Measurements from ENCODE around the gene MTRF1. TPM values are rescaled to one million over a fixed set of nuclear protein-coding genes. Genes with fewer than 3 reads are reported as not detected.

Gene MTRF1
- total RNA-seq, 1 experiment from 2014 or later: 11.4 TPM

DNA sequence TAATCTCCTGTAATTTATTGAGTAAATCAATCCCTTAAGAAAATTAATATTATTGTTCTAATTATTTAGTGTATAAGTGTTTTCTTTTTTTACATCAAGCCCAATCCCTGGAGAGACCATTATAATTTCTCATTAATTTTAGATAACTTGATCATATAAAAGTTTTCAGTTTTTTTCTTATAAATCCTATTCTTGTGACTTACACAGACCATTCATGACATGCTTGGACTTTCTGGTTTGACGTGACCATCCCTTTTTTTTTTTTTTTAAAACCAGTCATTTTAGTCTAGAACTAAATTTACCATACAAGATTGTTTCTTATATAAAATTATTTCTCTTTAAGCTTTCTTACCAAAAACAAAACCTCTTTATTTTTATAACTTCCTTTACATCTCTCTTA, 5.4 kb upstream of the MTRF1 start:
- H4K20me1 ChIP-seq (ENCODE audit: insufficient read depth): no peaks in the 10 kb centered on the region
- BruUV-seq (replicated peaks): no TSS peak
- no peaks in the 10 kb centered on the region for H3K27me3 ChIP-seq (ENCODE audit: insufficient read depth, low read length)
- RAD21 ChIA-PET (ENCODE audit: low non-redundant PET in 1 of 2, low total read pairs in 2 of 2, uncharacterized antibody in 2 of 2, unreplicated experiment in 2 of 2): no interaction called here
- intact Hi-C loops (cut with micrococcal nuclease): no loop called here
- H2AFZ ChIP-seq (ENCODE audit: low read depth, low read length, poor library complexity, severe bottlenecking): no peak overlapping the region
- POLR2A ChIA-PET: no interaction called here
- CTCF ChIA-PET: no interaction called here
- H3K4me1 ChIP-seq (ENCODE audit: control insufficient read depth in 1 of 2, insufficient read depth in 2 of 2, low read length in 2 of 2): peaks cover 2% of the 10 kb centered on the region in 2 experiments; a peak in 1 of 4 replicates
- no peaks in the 10 kb centered on the region for H3K36me3 ChIP-seq (ENCODE audit: control insufficient read depth in 1 of 2, insufficient read depth in 2 of 2, low read length in 2 of 2)
- H3K4me3 ChIP-seq (replicated peaks in 1 of 2; ENCODE audit: low read depth in 1 of 2, low read length in 2 of 2): no peak overlapping the region
- DNase-seq (ENCODE audit: low read depth, low spot score) (peak; percentile 53), ATAC-seq (no peak)
- no peaks in the 10 kb centered on the region for H3K79me2 ChIP-seq (ENCODE audit: insufficient read depth, low read length)
- H3K9me2 ChIP-seq (ENCODE audit: insufficient read depth): no peaks in the 10 kb centered on the region
- H3K4me2 ChIP-seq (ENCODE audit: low read length): no peak overlapping the region
- peaks cover 14 to 24% of the 10 kb centered on the region in 2 experiments for H3K9me3 ChIP-seq (ENCODE audit: control insufficient read depth in 1 of 2, insufficient read depth in 1 of 2, low read depth in 1 of 2, low read length in 2 of 2)
- peak; percentile 32; the same call in 1 of the 2 replicates for TF ChIP-seq CBX3 (IDR thresholded peaks at IDR 0.05; ENCODE audit: low read depth)
- TF ChIP-seq RAD21 (IDR thresholded peaks at IDR 0.05; ENCODE audit: low read depth): no peak
- H3K9ac ChIP-seq (ENCODE audit: low read length): no peak overlapping the region
- H3K27ac ChIP-seq (ENCODE audit: low read depth, low read length): no peak overlapping the region

DNA sequence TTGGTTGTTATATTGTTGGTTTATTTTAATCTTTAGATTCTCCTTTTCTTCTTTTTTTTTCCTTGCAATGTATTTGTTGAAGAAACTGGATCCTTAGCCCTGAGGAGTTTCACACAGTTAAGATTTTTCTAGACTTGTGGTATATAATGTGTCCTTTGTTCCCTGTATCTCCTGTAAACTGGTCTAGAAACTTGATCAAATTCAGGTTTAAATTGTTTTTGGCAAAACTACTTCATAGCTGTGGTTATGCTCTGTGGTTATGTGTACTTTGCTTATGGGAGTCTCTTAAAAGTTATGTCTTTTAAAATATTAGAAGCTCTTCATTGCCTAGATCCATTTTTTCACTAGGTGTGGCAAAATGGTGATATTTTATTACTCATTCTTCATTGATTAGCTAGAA, 3.7 kb upstream of the MTRF1 start:
- no peak overlapping the region for H2AFZ ChIP-seq (ENCODE audit: low read depth, low read length, poor library complexity, severe bottlenecking)
- POLR2A ChIA-PET: no interaction called here
- H4K20me1 ChIP-seq (ENCODE audit: insufficient read depth): no peaks in the 10 kb centered on the region
- RAD21 ChIA-PET (ENCODE audit: low non-redundant PET in 1 of 2, low total read pairs in 2 of 2, uncharacterized antibody in 2 of 2, unreplicated experiment in 2 of 2): no interaction called here
- H3K4me3 ChIP-seq (replicated peaks in 1 of 2; ENCODE audit: low read depth in 1 of 2, low read length in 2 of 2): no peak overlapping the region
- no peaks in the 10 kb centered on the region for H3K27me3 ChIP-seq (ENCODE audit: insufficient read depth, low read length)
- no peak overlapping the region for H3K27ac ChIP-seq (ENCODE audit: low read depth, low read length)
- H3K4me1 ChIP-seq (ENCODE audit: control insufficient read depth in 1 of 2, insufficient read depth in 2 of 2, low read length in 2 of 2): peaks cover 5 to 8% of the 10 kb centered on the region in 2 experiments; a peak in 1 of 4 replicates
- no peak overlapping the region for H3K9ac ChIP-seq (ENCODE audit: low read length)
- H3K9me3 ChIP-seq (ENCODE audit: control insufficient read depth in 1 of 2, insufficient read depth in 1 of 2, low read depth in 1 of 2, low read length in 2 of 2): peaks cover 14 to 24% of the 10 kb centered on the region in 2 experiments
- ATAC-seq (no peak), DNase-seq (ENCODE audit: low read depth, low spot score) (no peak)
- H3K9me2 ChIP-seq (ENCODE audit: insufficient read depth): no peaks in the 10 kb centered on the region
- CTCF ChIA-PET: no interaction called here
- intact Hi-C loops (cut with micrococcal nuclease): no loop called here
- no peaks in the 10 kb centered on the region for H3K36me3 ChIP-seq (ENCODE audit: control insufficient read depth in 1 of 2, insufficient read depth in 2 of 2, low read length in 2 of 2)
- H3K4me2 ChIP-seq (ENCODE audit: low read length): no peak overlapping the region
- BruUV-seq (replicated peaks): no TSS peak
- H3K79me2 ChIP-seq (ENCODE audit: insufficient read depth, low read length): no peaks in the 10 kb centered on the region
- no peak for TF ChIP-seq EZH2 (IDR thresholded peaks at IDR 0.05)
- no peak for TF ChIP-seq ELF1 (IDR thresholded peaks at IDR 0.05; ENCODE audit: borderline replicate concordance, low read depth)
